Lung (tissue), 12 donors: ENCODE results near the gene AICDA. TPM values are rescaled to one million over a fixed set of nuclear protein-coding genes. Genes with fewer than 3 reads are reported as not detected.
"Not testable (repeated sequence)": the region's sequence is repeated elsewhere in the genome, so short reads cannot be mapped to it uniquely, and the experiment has no call there.

Experiments used
- ATAC-seq: fragments of 200-7000 bp; cut with Tn5 transposase; one replicate; pipeline ENCODE4 v1.9.1; 2020; ENCODE audit warnings: moderate number of reproducible peaks; ENCODE audit not compliant: insufficient read depth, low FRiP score
- DNase-seq, 3 donors: peaks; one replicate each; pipeline ENCODE4 v3.0.0-alpha.2; 2013 to 2017
- H3K27ac ChIP-seq, 2 donors: one replicate each; pipeline ENCODE4 v1.5.1; 2013; ENCODE audit warnings: mild to moderate bottlenecking in 2 of 2, moderate library complexity in 2 of 2, control low read depth in 1 of 2, inconsistent platforms in 1 of 2, low read depth in 1 of 2, low read length in 1 of 2
- H3K27me3 ChIP-seq, 3 donors: one replicate each; pipeline ENCODE4 v1.5.1; 2013; ENCODE audit warnings: low read length in 2 of 3; ENCODE audit not compliant: control insufficient read depth in 3 of 3, insufficient read depth in 3 of 3
- H3K36me3 ChIP-seq, 4 donors: one replicate each; pipeline ENCODE4 v1.5.1; 2013; ENCODE audit warnings: low read length in 4 of 4, mild to moderate bottlenecking in 1 of 4, moderate library complexity in 1 of 4; ENCODE audit not compliant: control insufficient read depth in 4 of 4, insufficient read depth in 4 of 4
- H3K4me1 ChIP-seq, 5 donors: one replicate each; pipeline ENCODE4 v1.5.1; 2013; ENCODE audit warnings: low read length in 5 of 5, mild to moderate bottlenecking in 2 of 5, moderate library complexity in 1 of 5; ENCODE audit not compliant: control insufficient read depth in 5 of 5, insufficient read depth in 5 of 5
- H3K4me3 ChIP-seq: one replicate; pipeline ENCODE4 v1.5.1; 2013; ENCODE audit warnings: mild to moderate bottlenecking, control low read depth, moderate library complexity
- H3K9ac ChIP-seq, 2 donors: one replicate each; pipeline ENCODE4 v1.5.1; 2013; ENCODE audit warnings: low read length in 2 of 2, control low read depth in 1 of 2; ENCODE audit not compliant: insufficient read depth in 1 of 2
- H3K9me3 ChIP-seq, 4 donors: one replicate each; pipeline ENCODE4 v1.5.1; 2013; ENCODE audit warnings: low read length in 3 of 4, mild to moderate bottlenecking in 1 of 4, moderate library complexity in 1 of 4; ENCODE audit not compliant: control insufficient read depth in 4 of 4, insufficient read depth in 3 of 4
- CTCF ChIP-seq: IDR thresholded peaks from 2 replicates; pipeline ENCODE4 v1.5.1; 2012; ENCODE audit warnings: mild to moderate bottlenecking; ENCODE audit errors: control extremely low read depth, extremely low read depth
- WGBS, 2 donors: extraction: QIAGEN DNeasy Blood & Tissue Kit; methylation state at CpG; one replicate each; pipeline ENCODE4 v1.1.7; 2013; 5-methylcytosine and 5-hydroxymethylcytosine counted together
- polyA plus RNA-seq, 2 donors: library from polyadenylated mRNA; stranded (reverse); fragments of 200-250 nt; gene quantifications; one replicate each; pipeline ENCODE4 v1.2.1, GENCODE V29; 2013
- total RNA-seq, 2 donors: library from RNA; depleted of rRNA in 1 of 2; stranded (reverse); fragments of >200 nt in 1 of 2; gene quantifications; one replicate each; pipeline ENCODE4 v1.2.1, GENCODE V29; 2014 to 2021
- donor health status: control.
- donor health status: control.
- donor health status: Bipolar disorder and iron deficiency.
- donor health status: healthy.
- donor health status: DM: yes; HTN: yes; CAD: no.

Gene AICDA
- total and polyA plus RNA-seq, 4 donors, result 0.10 to 0.58 (median 0.30) TPM

GRCh38 chr12:8635342-8636006 is 22.8 kb upstream of the AICDA start:
- H3K36me3 ChIP-seq, H3K4me1 ChIP-seq, ATAC-seq, H3K4me3 ChIP-seq, H3K9ac ChIP-seq, DNase-seq, H3K27me3 ChIP-seq, H3K27ac ChIP-seq, H3K9me3 ChIP-seq: not testable (repeated sequence)
- 61 to 74% methylated on average over 9 of the region's 9 CpGs for WGBS, 2 donors

GRCh38 chr12:8630131-8630530 is 17.5 kb upstream of the AICDA start:
- no peaks in the 10 kb centered on the region for H3K27me3 ChIP-seq
- H3K9me3 ChIP-seq, result no peaks in the 10 kb centered on the region
- no peak for DNase-seq
- no peak overlapping the region for H3K9ac ChIP-seq
- H3K36me3 ChIP-seq, result no peaks in the 10 kb centered on the region
- no peak overlapping the region for H3K27ac ChIP-seq
- TF ChIP-seq CTCF, result no peak
- no peak overlapping the region for H3K4me3 ChIP-seq
- H3K4me1 ChIP-seq, result no peaks in the 10 kb centered on the region
- no peak for ATAC-seq
- WGBS, 2 donors, result 93 to 96% methylated on average over 4 of the region's 4 CpGs

GRCh38 chr12:8629486-8630033 is 16.9 kb upstream of the AICDA start:
- no peak overlapping the region for H3K9ac ChIP-seq
- no peaks in the 10 kb centered on the region for H3K27me3 ChIP-seq
- no peak for TF ChIP-seq CTCF
- no peak for ATAC-seq
- no peak overlapping the region for H3K4me3 ChIP-seq
- H3K27ac ChIP-seq, result no peak overlapping the region
- H3K36me3 ChIP-seq, result no peaks in the 10 kb centered on the region
- WGBS, 2 donors, result 31 to 55% methylated on average over 3 of the region's 3 CpGs
- DNase-seq, result no peak
- H3K9me3 ChIP-seq, result no peaks in the 10 kb centered on the region
- H3K4me1 ChIP-seq, result no peaks in the 10 kb centered on the region

- no peak for TF ChIP-seq CTCF
- Histone ChIP-seq H3K27me3 (no peaks in the 10 kb centered on the region), H3K36me3 (no peaks in the 10 kb centered on the region), H3K4me1 (no peaks in the 10 kb centered on the region), H3K27ac (no peak overlapping the region), H3K9me3 (no peaks in the 10 kb centered on the region), H3K4me3 (no peak overlapping the region), H3K9ac (no peak overlapping the region)
- DNase-seq (no peak), ATAC-seq (no peak)
- WGBS, 2 donors, result 87 to 89% methylated on average over 3 of the region's 3 CpGs
Observed at GRCh38 chr12:8628731-8629130, 16.1 kb upstream of the AICDA start.

- H3K4me3 ChIP-seq, ATAC-seq, DNase-seq, H3K27me3 ChIP-seq, H3K9me3 ChIP-seq, H3K27ac ChIP-seq, H3K36me3 ChIP-seq, H3K9ac ChIP-seq, H3K4me1 ChIP-seq: not testable (repeated sequence)
- WGBS, 2 donors, result 95 to 97% methylated on average over 18 to 24 of the region's 26 CpGs
Observed at GRCh38 chr12:8624750-8625149, 12.1 kb upstream of the AICDA start.
